ENCODE results near the gene SPNS2.

DNA sequence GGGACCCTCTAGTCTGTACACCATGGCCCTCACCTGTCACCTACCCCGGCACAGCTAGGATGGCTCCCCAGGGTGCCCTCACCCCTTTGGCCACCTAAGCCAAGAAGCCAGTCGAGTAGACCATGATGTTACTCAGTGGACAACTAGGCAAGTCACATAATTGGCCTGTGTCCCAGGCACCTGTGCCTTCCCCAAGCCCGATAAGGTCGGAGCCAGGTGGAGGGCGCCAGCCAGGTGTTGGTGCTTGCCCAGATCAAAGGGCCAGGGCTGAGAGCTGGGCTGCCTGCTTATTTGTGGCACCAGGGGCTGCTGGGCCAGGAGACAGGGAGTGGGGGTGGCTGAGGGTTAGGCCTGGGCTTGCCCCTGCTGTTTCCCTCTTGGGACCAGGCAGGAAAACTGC is 16.8 kb downstream of the SPNS2 start:
- TF ChIP-seq, protein P1, sequence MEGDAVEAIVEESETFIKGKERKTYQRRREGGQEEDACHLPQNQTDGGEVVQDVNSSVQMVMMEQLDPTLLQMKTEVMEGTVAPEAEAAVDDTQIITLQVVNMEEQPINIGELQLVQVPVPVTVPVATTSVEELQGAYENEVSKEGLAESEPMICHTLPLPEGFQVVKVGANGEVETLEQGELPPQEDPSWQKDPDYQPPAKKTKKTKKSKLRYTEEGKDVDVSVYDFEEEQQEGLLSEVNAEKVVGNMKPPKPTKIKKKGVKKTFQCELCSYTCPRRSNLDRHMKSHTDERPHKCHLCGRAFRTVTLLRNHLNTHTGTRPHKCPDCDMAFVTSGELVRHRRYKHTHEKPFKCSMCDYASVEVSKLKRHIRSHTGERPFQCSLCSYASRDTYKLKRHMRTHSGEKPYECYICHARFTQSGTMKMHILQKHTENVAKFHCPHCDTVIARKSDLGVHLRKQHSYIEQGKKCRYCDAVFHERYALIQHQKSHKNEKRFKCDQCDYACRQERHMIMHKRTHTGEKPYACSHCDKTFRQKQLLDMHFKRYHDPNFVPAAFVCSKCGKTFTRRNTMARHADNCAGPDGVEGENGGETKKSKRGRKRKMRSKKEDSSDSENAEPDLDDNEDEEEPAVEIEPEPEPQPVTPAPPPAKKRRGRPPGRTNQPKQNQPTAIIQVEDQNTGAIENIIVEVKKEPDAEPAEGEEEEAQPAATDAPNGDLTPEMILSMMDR (IDR thresholded peaks at IDR 0.05), result no peak
- TF ChIP-seq POLR2A (IDR thresholded peaks at IDR 0.05; ENCODE audit: low read depth), result no peak
- TF ChIP-seq POLR2AphosphoS5 (IDR thresholded peaks at IDR 0.05), result no peak
